ENCODE data around the gene IL6R.
A peak's percentile ranks its signal among the peaks of the same experiment; 100 is the strongest.

The IL6R gene

DNA sequence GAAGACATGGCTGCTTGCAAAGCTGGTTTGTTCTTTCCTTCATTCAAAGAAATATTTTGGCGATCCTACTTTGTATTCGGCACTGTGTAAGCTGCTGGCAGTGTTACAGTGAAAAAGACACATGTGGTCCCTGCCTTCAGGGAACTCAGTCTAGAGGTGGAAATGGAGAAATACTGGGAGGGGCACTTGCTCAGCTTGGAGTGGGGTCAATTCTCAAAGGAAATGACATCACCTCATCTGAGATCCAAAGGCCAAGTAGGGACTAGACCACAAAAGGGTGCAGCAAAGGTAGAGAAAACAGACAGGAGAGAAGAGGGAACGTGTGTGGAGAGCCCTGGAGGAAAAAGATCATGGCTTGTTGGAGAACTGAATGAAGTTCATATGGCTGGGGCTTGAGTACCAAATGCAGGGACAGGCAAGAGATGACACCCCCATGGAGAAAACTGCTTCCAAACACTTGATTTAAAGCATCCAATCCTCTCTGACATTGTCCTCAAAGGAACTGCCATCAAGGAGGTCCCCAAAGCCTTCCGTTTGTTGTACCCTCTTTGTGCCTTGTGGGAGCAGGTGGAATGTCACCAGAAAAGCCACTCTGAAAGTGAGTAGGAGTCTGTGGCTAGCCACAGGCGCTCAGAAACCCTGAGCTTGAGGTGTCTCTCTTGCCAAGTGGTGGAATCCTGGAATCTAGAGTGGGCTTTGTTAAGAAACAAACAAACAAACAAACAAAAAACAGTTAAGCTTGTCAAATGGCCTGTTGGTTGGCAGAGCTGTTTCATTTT is 48.6 kb downstream of the IL6R start:
- no peak for DNase-seq

DNA sequence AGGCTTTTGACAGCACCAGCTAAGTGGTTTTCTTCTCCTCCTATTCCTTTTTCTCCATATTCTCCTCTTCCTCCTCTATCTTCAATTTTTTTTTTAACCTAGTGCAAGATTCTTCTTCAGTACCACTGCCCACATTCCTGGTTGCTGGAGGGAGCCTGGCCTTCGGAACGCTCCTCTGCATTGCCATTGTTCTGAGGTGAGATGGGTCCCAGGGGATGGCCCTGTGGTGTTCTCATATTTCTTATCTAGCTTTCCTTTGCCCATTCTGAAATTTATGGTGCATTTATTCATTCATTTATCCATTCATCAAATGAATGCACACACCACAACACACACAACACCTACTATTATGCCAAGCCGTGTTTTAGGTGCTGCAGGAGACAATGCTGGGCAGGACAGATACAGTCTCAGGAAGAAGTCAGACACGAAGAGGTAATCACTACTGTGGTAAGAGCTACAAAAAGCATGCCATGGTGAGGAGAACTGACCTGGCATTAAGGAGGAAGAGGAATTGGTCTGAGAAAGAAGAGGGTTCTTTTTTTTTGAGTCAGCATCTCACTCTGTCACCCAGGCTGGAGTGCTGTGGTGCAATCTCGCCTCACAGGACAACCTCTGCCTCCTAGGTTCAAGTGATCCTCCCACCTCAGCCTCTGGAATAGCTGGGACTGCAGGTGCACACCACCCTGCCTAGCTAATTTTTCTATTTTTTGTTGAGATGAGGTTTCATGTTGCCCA is 49.4 kb downstream of the IL6R start:
- no peak for DNase-seq

DNA sequence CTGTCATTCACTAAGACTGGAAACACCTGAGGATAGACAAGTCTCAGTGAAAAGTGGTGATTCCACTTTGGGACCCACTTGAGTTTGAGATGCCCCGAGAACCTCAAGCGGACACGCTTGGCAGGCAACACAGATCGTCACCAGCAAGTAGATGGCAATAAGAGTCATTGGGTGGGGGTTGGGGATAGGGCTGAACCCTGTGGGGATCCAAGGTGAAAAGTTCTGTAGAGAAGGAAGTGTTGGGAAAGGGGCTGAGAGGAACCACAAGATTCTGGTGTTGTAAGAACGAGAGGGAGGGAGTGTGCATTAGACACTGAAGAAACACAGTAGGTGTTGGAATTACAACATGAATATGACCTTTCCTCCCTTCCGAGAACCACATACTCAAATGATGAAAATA is 51.5 kb downstream of the IL6R start:
- DNase-seq, result no peak

DNA sequence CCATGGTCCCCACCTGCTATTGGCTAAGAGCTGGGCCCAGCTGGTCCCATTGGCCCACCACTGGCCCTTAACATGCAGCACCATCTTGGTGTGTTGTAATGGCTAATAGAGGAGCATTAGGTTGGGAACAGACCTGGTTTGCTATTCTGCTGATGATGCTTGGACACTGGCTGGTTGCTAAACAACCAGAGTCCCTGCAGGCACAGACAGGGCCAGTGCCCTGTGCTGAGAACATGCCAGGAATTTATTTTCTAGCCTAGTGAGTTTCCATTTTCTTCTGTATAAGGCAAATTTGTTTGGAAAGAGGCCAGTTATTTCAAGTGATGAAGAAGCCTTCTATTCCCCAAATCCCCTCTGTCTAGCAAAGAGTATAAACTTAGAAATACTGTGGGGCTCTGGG is 53.9 kb downstream of the IL6R start:
- no peak for DNase-seq

DNA sequence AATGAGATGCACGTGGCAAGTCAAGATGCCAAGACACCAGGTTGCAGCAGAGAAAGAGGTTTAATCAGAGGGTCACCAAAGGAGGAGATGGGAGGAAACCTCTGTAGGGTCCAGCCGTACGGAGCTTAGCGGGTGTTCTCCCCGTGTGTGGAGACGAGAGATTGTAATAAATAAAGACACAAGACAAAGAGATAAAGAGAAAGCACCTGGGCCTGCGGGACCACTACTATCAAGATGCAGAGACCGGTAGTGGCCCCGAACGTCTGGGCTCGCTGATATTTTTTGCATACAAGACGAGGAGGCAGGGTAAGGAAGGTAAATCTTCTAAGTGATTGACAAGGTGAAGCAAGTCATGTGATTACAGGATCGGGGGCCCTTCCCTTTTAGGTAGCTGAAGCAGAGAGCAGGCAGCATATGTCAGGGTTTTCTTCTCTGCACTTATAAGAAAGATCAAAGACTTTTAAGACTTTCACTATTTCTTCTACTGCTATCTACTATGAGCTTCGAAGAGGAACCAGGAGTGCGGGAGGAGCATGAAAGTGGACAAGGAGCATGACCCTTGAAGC is 55.6 kb downstream of the IL6R start:
- no peak for DNase-seq

DNA sequence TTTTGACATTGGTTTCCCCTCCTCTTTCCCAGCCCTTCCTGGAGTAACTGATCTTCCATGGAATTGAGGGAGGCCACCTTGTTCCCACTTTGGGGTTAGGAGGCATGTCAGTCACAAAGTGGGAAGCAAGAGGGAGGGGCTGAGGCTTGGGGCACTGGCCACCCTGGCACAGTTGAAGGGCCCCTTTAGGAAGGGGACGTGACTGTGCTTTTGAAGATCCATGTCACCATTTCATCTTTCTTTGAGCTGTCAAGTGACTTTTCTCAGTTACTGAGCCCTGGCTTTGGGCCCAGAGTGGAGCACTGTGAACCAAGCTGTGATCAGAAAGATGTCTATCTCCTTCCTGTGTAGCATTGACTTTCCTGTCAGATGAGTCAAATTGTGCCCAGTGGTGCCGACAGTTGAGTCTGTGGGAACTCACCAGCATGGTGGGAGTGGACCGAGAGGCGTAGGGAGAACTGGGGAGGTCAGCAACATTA is 58.4 kb downstream of the IL6R start:
- DNase-seq, result no peak

DNA sequence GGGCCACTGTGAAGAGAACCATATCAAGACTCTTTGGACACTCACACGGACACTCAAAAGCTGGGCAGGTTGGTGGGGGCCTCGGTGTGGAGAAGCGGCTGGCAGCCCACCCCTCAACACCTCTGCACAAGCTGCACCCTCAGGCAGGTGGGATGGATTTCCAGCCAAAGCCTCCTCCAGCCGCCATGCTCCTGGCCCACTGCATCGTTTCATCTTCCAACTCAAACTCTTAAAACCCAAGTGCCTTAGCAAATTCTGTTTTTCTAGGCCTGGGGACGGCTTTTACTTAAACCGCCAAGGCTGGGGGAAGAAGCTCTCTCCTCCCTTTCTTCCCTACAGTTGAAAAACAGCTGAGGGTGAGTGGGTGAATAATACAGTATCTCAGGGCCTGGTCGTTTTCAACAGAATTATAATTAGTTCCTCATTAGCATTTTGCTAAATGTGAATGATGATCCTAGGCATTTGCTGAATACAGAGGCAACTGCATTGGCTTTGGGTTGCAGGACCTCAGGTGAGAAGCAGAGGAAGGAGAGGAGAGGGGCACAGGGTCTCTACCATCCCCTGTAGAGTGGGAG is 60.6 kb downstream of the IL6R start:
- no peak for DNase-seq

DNA sequence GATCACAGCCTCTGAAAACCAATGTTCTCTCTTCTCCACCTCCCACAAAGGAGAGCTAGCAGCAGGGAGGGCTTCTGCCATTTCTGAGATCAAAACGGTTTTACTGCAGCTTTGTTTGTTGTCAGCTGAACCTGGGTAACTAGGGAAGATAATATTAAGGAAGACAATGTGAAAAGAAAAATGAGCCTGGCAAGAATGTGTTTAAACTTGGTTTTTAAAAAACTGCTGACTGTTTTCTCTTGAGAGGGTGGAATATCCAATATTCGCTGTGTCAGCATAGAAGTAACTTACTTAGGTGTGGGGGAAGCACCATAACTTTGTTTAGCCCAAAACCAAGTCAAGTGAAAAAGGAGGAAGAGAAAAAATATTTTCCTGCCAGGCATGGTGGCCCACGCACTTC is 61.1 kb downstream of the IL6R start:
- DNase-seq, result no peak

DNA sequence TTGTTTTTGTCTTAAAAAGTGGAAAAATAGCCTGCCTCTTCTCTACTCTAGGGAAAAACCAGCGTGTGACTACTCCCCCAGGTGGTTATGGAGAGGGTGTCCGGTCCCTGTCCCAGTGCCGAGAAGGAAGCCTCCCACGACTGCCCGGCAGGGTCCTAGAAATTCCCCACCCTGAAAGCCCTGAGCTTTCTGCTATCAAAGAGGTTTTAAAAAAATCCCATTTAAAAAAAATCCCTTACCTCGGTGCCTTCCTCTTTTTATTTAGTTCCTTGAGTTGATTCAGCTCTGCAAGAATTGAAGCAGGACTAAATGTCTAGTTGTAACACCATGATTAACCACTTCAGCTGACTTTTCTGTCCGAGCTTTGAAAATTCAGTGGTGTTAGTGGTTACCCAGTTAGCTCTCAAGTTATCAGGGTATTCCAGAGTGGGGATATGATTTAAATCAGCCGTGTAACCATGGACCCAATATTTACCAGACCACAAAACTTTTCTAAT is 61.8 kb downstream of the IL6R start:
- DNase-seq, result no peak

DNA sequence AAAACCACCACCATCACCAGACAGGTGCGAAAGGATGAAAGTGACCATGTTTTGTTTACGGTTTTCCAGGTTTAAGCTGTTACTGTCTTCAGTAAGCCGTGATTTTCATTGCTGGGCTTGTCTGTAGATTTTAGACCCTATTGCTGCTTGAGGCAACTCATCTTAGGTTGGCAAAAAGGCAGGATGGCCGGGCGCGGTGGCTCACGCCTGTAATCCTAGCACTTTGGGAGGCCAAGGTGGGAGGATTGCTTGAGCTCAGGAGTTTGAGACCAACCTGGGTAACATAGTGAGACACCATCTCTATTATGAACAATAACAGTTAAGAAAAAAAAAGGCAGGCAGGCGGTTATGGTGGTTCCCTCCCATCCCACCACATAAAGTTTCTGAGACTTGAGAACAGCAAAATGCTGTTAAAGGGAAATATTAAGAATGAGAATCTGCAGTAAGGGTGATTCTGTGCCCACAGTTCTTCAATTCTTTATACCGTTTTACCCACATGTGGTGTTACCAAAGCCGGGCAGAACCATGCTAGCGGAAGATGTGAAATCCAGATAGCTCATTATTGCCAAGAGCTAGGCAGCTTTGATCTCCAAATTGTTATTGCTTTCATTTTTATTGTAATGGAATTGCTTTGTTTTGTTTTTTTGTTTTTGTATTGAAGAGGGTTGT is 62.4 kb downstream of the IL6R start:
- no peak for DNase-seq

DNA sequence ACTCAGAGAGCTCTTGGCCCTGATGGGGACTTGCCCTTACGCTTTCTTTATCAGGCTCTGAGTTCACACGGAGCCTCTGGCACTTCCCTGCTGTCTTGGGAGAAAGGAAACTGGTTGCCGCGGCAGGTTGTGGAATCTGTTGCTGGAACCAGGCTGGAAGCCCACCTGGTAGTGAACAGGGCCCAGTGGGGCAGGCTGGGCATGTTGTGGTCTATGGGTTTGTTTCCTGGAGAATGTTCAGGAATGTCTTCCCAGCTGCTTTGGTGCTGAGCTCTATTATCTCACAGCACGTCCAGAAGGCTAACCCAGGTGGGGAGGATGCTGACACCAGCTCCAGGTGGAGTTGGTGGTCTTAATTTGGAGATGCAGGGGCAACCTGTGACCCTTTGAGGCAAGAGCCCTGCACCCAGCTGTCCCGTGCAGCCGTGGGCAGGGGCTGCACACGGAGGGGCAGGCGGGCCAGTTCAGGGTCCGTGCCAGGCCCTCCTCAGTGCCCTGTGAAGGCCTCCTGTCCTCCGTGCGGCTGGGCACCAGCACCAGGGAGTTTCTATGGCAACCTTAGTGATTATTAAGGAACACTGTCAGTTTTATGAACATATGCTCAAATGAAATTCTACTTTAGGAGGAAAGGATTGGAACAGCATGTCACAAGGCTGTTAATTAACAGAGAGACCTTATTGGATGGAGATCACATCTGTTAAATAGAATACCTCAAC is 63.5 kb downstream of the IL6R start:
- no peak for DNase-seq

DNA sequence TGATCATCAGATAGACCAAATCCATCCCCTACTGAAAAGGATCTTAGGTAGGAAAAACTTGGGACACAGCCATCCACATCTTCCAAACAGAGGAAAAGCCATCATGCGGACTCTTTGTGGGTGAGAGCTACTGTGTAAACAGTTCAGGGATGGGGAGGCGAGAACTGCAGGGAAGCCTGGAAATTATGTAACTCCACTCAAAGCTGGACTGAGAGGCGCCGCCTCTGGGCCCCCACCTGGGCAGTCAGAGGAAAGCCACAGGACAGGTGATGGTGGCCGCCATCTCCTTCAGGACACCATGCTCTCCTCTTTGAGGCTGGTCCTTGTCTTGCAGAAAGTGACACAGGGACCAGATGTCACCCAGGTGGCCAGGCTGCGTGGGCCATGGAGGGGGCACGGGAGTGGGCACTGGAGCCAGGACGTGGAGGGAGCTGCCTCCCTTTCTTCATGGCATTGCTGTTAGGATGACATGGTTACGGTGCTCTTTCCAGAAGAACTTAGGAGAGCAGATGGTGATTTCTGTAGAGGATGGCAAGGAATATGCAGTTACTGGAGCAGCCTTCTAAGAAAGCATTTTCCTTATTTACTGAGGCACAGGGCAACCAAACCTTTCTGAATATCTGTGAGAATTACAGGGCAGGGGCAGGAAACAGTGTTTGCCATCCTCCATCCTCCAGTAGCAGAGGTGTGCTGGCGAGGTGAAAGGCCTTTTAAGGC is 64.9 kb downstream of the IL6R start:
- DNase-seq, result no peak

DNA sequence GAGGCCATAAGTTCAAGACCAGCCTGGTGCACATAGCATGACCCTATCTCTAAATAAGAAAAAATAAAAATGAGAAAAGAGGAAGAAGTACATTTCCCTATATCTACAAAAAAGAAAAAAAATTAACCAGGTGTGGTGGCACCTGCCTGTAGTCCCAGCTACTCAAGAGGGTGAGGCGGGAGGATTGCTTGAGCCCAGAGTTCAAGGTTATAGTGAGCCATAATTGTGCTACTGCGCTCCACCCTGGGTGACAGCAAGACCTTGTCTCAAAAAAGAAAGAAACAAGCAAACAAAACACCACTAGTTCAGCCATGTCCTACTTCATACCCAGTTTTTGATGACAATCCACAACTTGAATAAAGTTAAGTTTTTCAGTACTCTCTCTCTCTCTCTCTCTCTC is 66.2 kb downstream of the IL6R start:
- DNase-seq, result no peak

DNA sequence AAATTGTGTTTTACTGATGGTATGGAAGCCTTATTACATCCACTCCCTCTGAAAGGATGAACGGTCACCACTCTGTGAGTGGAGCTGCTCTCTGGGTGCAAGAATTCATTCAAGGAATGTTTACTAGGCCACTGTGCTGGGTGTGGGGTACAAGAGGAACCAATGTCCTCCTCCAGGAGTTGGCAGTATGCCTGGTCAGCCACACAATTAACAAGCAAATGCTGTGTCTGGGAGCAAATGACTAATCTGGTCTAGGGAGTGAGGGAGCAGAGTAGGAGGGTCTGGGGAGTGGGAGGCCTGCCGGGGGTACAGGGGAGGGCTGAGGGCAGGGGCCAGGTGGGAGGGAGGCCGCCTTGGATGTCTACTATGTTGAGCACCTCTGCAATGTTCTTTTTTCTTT is 69.7 kb downstream of the IL6R start:
- no peak for DNase-seq

DNA sequence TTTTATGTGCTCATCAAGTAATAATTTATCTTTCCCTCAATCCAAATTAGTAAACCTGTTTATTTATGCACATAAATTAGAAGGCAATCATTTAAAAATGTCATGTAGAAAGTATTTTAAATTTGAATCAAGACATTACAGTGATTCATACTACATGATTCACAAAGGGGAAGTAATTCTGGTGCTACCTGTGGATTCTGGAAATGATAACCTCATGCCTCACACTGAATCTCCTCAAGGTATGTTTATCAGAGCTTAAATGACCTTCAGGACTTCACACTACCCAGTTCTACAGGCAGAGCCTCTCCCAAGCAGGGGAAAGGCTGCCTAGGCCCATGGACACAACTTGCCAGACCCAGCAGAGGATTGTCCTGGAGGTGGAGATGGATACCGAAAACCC is 71.6 kb downstream of the IL6R start:
- no peak for DNase-seq

DNA sequence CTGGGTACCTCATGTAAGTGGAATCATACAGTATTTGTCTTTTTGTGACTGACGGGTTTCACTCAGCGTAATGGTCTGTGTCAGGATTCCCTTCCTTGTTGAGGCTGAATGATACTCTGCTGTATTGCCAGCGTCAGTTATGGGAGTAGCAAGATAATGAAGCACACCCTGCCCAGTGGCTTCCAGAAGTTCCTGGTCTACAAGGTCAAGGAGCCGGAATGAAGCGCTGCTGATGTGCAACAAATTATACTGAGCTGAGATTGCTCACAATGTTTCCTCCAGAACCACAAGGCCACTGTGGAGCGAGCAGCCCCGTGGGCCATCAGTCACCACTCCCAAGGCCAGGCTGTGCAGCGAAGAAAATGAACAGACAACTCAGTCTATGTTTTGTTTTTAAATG is 72.9 kb downstream of the IL6R start:
- DNase-seq, result no peak

DNA sequence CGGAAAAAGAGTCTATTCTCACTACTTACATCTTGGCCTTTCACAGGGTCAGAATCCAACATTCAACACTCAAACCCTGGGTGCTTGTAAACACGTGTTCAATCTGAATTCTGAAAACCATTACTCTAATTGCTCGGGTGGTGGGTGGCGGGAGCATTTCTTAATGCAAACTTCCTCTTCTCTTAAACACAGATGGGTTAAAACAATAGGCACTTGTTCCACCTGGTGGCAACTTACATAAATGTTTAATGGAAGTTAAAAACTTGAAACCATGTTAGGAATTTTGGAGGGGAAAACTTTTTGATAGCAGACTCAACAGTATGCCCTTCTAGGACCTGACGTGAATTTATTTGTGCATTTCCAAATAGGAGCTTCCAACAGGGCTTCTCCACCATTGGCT is 73.5 kb downstream of the IL6R start:
- DNase-seq, result no peak

DNA sequence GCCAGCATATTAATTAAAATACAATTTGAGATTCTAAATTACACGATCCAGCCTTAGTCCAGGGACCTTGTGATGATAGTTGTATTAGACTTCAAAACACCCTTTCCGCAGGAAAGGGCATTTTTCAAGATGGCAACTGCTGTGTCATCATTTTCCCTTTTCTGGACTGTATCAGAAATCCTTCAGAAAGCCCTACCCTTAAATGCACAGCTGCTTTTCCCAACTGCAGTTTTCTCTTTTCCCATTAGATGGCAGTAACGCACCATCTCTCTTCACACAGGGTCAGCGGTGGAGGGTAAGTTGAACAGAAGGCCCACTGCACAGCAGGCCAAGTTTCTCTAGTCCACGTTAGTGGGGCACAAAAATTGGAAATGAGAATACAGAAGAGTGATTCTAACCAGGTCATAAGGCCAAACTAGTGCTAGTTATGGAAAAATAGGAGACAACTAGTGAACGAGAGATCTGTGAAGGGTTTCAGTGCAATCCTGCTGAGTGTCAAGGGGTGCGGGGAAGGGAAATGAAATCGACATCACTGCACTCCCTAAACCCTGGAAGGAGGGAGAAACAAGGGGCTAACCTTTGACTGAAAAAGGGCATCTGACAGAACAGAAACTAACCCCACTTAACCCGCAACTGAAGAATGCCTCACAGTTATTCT is 74.8 kb downstream of the IL6R start:
- DNase-seq, result peak; percentile 50

DNA sequence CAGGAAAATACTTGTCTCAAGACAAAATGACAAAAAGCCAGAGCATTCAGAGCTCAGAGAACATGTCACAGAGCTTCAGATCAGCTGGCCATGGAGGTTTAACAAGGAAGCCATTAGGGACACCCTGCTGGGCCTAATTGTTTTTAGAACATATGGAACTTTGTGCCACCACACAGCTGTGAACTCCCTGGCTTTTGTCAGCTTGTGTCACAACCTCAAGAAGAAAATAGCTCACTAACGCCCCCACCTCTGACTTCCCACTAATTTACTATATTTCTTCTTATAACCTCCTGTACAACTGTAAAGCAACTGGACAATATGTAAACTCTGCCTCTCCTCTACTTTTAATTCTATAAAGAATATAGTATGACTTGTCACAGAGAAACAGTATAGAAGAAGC is 75.9 kb downstream of the IL6R start:
- DNase-seq, result peak; percentile 52

DNA sequence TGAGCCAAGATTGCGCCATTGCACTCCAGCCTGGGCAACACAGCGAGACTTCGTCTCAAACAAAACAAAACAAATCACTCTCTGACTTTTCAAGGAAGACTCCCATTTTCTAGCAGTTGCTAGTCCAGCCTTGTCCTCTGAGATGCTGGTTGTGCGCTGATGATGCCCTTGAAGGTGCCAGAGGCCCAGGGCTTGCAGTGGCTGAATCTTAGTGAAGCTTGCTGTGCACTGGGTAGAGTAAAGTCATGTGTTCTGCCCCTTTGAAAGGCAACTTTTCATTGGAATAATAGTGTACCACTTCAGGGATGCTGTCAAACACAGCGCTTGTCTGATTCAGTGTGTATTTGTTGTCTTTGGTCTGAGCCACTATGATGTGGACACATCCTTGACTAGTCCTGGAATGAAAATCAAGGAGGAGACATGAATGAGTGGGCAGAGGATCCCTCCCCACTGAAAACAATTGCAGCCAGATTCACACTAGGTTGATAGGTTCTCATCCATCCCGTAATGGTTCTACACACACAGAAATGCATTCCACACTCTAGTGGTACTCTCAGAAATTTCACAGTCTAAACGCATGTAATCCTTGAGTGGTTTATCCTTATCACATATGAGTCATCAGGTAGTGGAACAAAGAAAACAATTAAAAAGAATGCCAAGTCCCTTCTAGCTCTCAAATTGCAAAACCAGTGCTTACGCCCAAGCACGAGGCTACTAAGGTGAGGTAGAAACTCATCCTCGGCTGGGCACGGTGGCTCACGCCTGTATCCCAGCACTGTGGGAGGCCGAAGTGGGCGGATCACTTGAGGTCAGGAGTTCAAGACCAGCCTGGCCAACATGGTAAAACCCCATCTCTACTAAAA is 79.0 kb downstream of the IL6R start:
- DNase-seq, result no peak
